HEK293 (cell line): Measurements from ENCODE around the gene TBX15.

Source experiments
- CTCF ChIA-PET: fragments of 350-600 bp; formaldehyde crosslinking; extraction: SDS; loops from one replicate; lab custom pipeline; 2021; ENCODE audit warnings: antibody characterized with exemption; lab: Yijun Ruan, JAX
- POLR2A ChIA-PET: fragments of 300-600 bp; formaldehyde crosslinking; extraction: SDS; loops from one replicate; lab custom pipeline; 2020; ENCODE audit warnings: antibody characterized with exemption, inconsistent platforms; lab: Yijun Ruan, JAX
- H3K27ac ChIP-seq: fragments of 200-500 bp; sonication (Bioruptor generic); 2 replicates; pipeline ENCODE4 v1.5.1; 2014; ENCODE audit warnings: low read depth, low read length, control low read depth, inconsistent platforms; ENCODE audit errors: extremely low read depth
- H3K36me3 ChIP-seq, 2 experiments: fragments of 200-500 bp in 1 of 2; sonication (Bioruptor generic) in 1 of 2; 1 replicate in 1 of 2; 2 replicates in 1 of 2; pipeline ENCODE4 v1.5.1; 2014 to 2017; ENCODE audit warnings: inconsistent platforms in 2 of 2, low read length in 2 of 2; ENCODE audit not compliant: control insufficient read depth in 2 of 2, insufficient read depth in 1 of 2
- H3K4me1 ChIP-seq: fragments of 200-500 bp; sonication (Bioruptor generic); 2 replicates; pipeline ENCODE4 v1.5.1; 2014; ENCODE audit warnings: mild to moderate bottlenecking, low read length, inconsistent platforms; ENCODE audit not compliant: control insufficient read depth, insufficient read depth
- H3K4me3 ChIP-seq: 2 replicates; pipeline ENCODE4 v1.5.1; 2011; ENCODE audit warnings: low read depth, mild to moderate bottlenecking, control low read depth, low read length, moderate library complexity
- H3K9me3 ChIP-seq: fragments of 200-500 bp; sonication (Bioruptor generic); 2 replicates; pipeline ENCODE4 v1.5.1; 2014; ENCODE audit warnings: low read depth, low read length, inconsistent platforms; ENCODE audit not compliant: control insufficient read depth, insufficient read depth
- GLI4 ChIP-seq: fragments of 450-650 bp; formaldehyde crosslinking; IDR thresholded peaks from 2 replicates; pipeline ENCODE4 v1.5.1; 2016; ENCODE audit warnings: missing biosample characterization, missing genetic modification characterization
- HOXC10 ChIP-seq: sonication (generic); formaldehyde crosslinking; IDR thresholded peaks from 2 replicates; pipeline ENCODE4 v1.8.1; 2023; ENCODE audit warnings: mild to moderate bottlenecking, missing genetic modification reagents
- KLF9 ChIP-seq: fragments of 450-650 bp; formaldehyde crosslinking; IDR thresholded peaks from 2 replicates; pipeline ENCODE4 v1.5.1; 2016; ENCODE audit warnings: missing biosample characterization, missing genetic modification characterization, low read depth
- PRDM1 ChIP-seq: fragments of 450-650 bp; formaldehyde crosslinking; IDR thresholded peaks from 2 replicates; pipeline ENCODE4; 2016; ENCODE audit warnings: missing biosample characterization, missing genetic modification characterization
- TCF7L2 ChIP-seq: IDR thresholded peaks from 2 replicates; pipeline ENCODE4 v1.6.1; 2011; ENCODE audit warnings: low read depth, mild to moderate bottlenecking, inconsistent platforms, low read length, moderate library complexity, borderline replicate concordance
- ZFP37 ChIP-seq: fragments of 450-650 bp; formaldehyde crosslinking; IDR thresholded peaks from 2 replicates; pipeline ENCODE4 v1.5.1; 2016; ENCODE audit warnings: missing biosample characterization, missing genetic modification characterization
- ZFP41 ChIP-seq: fragments of 450-650 bp; formaldehyde crosslinking; IDR thresholded peaks from 2 replicates; pipeline ENCODE4 v1.5.1; 2016; ENCODE audit warnings: missing biosample characterization, missing genetic modification characterization, borderline replicate concordance
- ZNF132 ChIP-seq: fragments of 450-650 bp; formaldehyde crosslinking; IDR thresholded peaks from 2 replicates; pipeline ENCODE4 v1.5.1; 2017; ENCODE audit warnings: missing biosample characterization, missing genetic modification characterization, borderline replicate concordance
- ZNF211 ChIP-seq: fragments of 450-650 bp; formaldehyde crosslinking; IDR thresholded peaks from 2 replicates; pipeline ENCODE4 v1.5.1; 2016; ENCODE audit warnings: low read depth, missing biosample characterization, missing genetic modification characterization
- ZNF248 ChIP-seq: fragments of 450-650 bp; formaldehyde crosslinking; IDR thresholded peaks from 2 replicates; pipeline ENCODE4 v1.5.1; 2017; ENCODE audit warnings: missing biosample characterization, missing genetic modification characterization
- ZNF311 ChIP-seq: fragments of 450-650 bp; formaldehyde crosslinking; IDR thresholded peaks from 2 replicates; pipeline ENCODE4 v1.5.1; 2017; ENCODE audit warnings: missing biosample characterization, missing genetic modification characterization, borderline replicate concordance
- ZNF354C ChIP-seq: fragments of 450-650 bp; formaldehyde crosslinking; IDR thresholded peaks from 2 replicates; pipeline ENCODE4 v1.5.1; 2016; ENCODE audit warnings: missing biosample characterization, missing genetic modification characterization, low read depth, borderline replicate concordance
- ZNF391 ChIP-seq: fragments of 450-650 bp; formaldehyde crosslinking; IDR thresholded peaks from 2 replicates; pipeline ENCODE4 v1.5.1; 2016; ENCODE audit warnings: low read depth, missing biosample characterization, missing genetic modification characterization, borderline replicate concordance
- ZNF394 ChIP-seq: fragments of 450-650 bp; formaldehyde crosslinking; IDR thresholded peaks from 2 replicates; pipeline ENCODE4 v1.5.1; 2016; ENCODE audit warnings: missing biosample characterization, missing genetic modification characterization, mild to moderate bottlenecking, moderate library complexity, borderline replicate concordance
- ZNF404 ChIP-seq: fragments of 450-650 bp; formaldehyde crosslinking; IDR thresholded peaks from 2 replicates; pipeline ENCODE4 v1.5.1; 2017; ENCODE audit warnings: missing biosample characterization, missing genetic modification characterization
- ZNF501 ChIP-seq: fragments of 450-650 bp; formaldehyde crosslinking; IDR thresholded peaks from 2 replicates; pipeline ENCODE4 v1.5.1; 2016; ENCODE audit warnings: missing biosample characterization, missing genetic modification characterization
- ZNF548 ChIP-seq: fragments of 450-650 bp; formaldehyde crosslinking; IDR thresholded peaks from 2 replicates; pipeline ENCODE4 v1.5.1; 2016; ENCODE audit warnings: missing biosample characterization, missing genetic modification characterization
- ZNF555 ChIP-seq: fragments of 450-650 bp; formaldehyde crosslinking; conservative IDR thresholded peaks from 2 replicates; pipeline ENCODE4 v1.5.1; 2017; ENCODE audit warnings: missing biosample characterization, mild to moderate bottlenecking, missing genetic modification characterization, inconsistent platforms
- ZNF585B ChIP-seq: fragments of 450-650 bp; formaldehyde crosslinking; IDR thresholded peaks from 2 replicates; pipeline ENCODE4 v1.5.1; 2016; ENCODE audit warnings: missing biosample characterization, missing genetic modification characterization
- ZNF660 ChIP-seq: fragments of 450-650 bp; IDR thresholded peaks from 2 replicates; pipeline ENCODE4 v1.5.1; 2018; ENCODE audit warnings: missing biosample characterization, mild to moderate bottlenecking, missing genetic modification characterization
- ZNF707 ChIP-seq: fragments of 450-650 bp; formaldehyde crosslinking; IDR thresholded peaks from 2 replicates; pipeline ENCODE4 v1.5.1; 2016; ENCODE audit warnings: missing biosample characterization, missing genetic modification characterization
- ZNF776 ChIP-seq: fragments of 450-650 bp; formaldehyde crosslinking; IDR thresholded peaks from 2 replicates; pipeline ENCODE4 v1.5.0; 2017; ENCODE audit warnings: missing biosample characterization, missing genetic modification characterization, borderline replicate concordance
- ZNF785 ChIP-seq: fragments of 450-650 bp; formaldehyde crosslinking; IDR thresholded peaks from 2 replicates; pipeline ENCODE4 v1.5.1; 2016; ENCODE audit warnings: missing biosample characterization, missing genetic modification characterization
- ZNF830 ChIP-seq: fragments of 450-650 bp; IDR thresholded peaks from 2 replicates; pipeline ENCODE4 v1.5.0; 2018; ENCODE audit warnings: missing biosample characterization, missing genetic modification characterization, low read depth, mild to moderate bottlenecking, moderate library complexity
- TF ChIP-seq, protein P1 (sequence below): fragments of 450-650 bp; formaldehyde crosslinking; IDR thresholded peaks from 2 replicates; pipeline ENCODE4 v1.5.1; 2016; ENCODE audit warnings: missing biosample characterization, missing genetic modification characterization
- TF ChIP-seq, protein P2 (sequence below): fragments of 450-650 bp; formaldehyde crosslinking; conservative IDR thresholded peaks from 2 replicates; pipeline ENCODE4 v1.5.1; 2016; ENCODE audit warnings: low read depth, missing biosample characterization, missing genetic modification characterization

The TBX15 gene

DNA sequence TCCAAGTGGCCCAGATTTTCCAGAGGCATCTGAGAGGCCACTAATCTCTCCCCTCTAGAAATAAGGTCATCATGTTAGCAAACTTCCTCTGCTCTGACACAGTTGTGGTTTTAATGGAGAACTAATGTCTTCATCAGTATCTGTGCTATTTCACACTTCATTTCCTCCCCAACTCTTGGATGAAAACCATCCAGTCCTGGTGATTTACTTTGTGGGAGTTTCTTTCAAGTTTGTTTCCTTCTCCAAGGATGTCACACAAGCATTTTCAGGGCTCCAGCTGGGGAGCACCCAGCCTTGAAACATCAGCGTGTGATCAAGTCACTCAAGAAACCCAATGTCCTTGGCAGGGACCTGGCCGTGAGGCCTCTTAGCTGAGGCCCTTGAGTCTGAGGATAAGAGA is 38.8 kb downstream of the TBX15 start:
- Histone ChIP-seq H3K9me3 (no peaks in the 10 kb centered on the region), H3K4me3 (no peak overlapping the region), H3K36me3 (no peaks in the 10 kb centered on the region), H3K27ac (no peak overlapping the region), H3K4me1 (no peaks in the 10 kb centered on the region)
- CTCF ChIA-PET = interaction anchor here (0.7 kb wide), 1 partner anchor 327 kb away, joined by 3 read pairs; no protein-coding TSS in a partner anchor
- POLR2A ChIA-PET = no interaction called here
- no peak for TF ChIP-seq GLI4
- no peak for TF ChIP-seq ZFP37 (tag by site-specific recombination)
- TF ChIP-seq ZNF132 (tag by site-specific recombination) = no peak
- no peak for TF ChIP-seq ZNF391 (tag by site-specific recombination)
- TF ChIP-seq ZNF830 (tag by site-specific recombination) = no peak
- no peak for TF ChIP-seq ZNF555 (tag by site-specific recombination)
- no peak for TF ChIP-seq PRDM1 (tag by site-specific recombination)
- TF ChIP-seq, protein P1, sequence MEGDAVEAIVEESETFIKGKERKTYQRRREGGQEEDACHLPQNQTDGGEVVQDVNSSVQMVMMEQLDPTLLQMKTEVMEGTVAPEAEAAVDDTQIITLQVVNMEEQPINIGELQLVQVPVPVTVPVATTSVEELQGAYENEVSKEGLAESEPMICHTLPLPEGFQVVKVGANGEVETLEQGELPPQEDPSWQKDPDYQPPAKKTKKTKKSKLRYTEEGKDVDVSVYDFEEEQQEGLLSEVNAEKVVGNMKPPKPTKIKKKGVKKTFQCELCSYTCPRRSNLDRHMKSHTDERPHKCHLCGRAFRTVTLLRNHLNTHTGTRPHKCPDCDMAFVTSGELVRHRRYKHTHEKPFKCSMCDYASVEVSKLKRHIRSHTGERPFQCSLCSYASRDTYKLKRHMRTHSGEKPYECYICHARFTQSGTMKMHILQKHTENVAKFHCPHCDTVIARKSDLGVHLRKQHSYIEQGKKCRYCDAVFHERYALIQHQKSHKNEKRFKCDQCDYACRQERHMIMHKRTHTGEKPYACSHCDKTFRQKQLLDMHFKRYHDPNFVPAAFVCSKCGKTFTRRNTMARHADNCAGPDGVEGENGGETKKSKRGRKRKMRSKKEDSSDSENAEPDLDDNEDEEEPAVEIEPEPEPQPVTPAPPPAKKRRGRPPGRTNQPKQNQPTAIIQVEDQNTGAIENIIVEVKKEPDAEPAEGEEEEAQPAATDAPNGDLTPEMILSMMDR = no peak
- no peak for TF ChIP-seq ZNF354C (tag by site-specific recombination)
- TF ChIP-seq ZNF404 (tag by site-specific recombination) = no peak

DNA sequence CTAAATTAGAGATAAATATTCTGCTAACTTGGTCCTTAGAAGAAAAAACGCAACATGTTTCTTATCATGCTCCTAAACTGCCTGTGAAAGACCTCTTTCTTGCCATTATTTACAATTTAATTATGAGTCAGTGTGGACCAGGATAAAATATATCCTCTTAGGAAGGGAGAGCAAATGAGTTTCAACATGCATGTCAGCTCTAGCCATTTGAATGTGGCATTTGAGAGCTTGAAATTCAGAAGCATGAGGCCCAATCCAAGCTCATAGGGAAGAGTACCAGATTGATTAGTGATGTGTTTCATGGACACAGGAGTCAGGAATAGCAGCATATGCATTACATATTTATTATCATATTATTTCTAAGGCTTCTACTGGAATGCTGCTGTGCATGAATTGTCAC is 39.3 kb downstream of the TBX15 start:
- Histone ChIP-seq H3K27ac (no peak overlapping the region), H3K4me3 (no peak overlapping the region), H3K4me1 (no peaks in the 10 kb centered on the region), H3K9me3 (no peaks in the 10 kb centered on the region), H3K36me3 (no peaks in the 10 kb centered on the region)
- POLR2A ChIA-PET = no interaction called here
- CTCF ChIA-PET = interaction anchor here (0.5 to 0.7 kb wide), 2 partner anchors 327 to 1852 kb away, joined by 3 read pairs; no protein-coding TSS in a partner anchor
- TF ChIP-seq ZNF776 (tag by site-specific recombination) (no peak), ZNF394 (tag by site-specific recombination) (no peak), ZNF548 (tag by site-specific recombination) (no peak), KLF9 (no peak), TCF7L2 (no peak), ZFP41 (no peak), ZNF501 (no peak), ZNF660 (tag by site-specific recombination) (no peak), ZNF585B (tag by site-specific recombination) (no peak), ZNF707 (tag by site-specific recombination) (no peak), ZNF248 (tag by site-specific recombination) (no peak), ZNF211 (no peak), ZNF311 (tag by site-specific recombination) (no peak), HOXC10 (CRISPR knock-in tag) (no peak), ZNF785 (no peak)
- TF ChIP-seq, protein P2, sequence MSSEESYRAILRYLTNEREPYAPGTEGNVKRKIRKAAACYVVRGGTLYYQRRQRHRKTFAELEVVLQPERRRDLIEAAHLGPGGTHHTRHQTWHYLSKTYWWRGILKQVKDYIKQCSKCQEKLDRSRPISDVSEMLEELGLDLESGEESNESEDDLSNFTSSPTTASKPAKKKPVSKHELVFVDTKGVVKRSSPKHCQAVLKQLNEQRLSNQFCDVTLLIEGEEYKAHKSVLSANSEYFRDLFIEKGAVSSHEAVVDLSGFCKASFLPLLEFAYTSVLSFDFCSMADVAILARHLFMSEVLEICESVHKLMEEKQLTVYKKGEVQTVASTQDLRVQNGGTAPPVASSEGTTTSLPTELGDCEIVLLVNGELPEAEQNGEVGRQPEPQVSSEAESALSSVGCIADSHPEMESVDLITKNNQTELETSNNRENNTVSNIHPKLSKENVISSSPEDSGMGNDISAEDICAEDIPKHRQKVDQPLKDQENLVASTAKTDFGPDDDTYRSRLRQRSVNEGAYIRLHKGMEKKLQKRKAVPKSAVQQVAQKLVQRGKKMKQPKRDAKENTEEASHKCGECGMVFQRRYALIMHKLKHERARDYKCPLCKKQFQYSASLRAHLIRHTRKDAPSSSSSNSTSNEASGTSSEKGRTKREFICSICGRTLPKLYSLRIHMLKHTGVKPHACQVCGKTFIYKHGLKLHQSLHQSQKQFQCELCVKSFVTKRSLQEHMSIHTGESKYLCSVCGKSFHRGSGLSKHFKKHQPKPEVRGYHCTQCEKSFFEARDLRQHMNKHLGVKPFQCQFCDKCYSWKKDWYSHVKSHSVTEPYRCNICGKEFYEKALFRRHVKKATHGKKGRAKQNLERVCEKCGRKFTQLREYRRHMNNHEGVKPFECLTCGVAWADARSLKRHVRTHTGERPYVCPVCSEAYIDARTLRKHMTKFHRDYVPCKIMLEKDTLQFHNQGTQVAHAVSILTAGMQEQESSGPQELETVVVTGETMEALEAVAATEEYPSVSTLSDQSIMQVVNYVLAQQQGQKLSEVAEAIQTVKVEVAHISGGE = no peak
